Pons (tissue), 1 donor: ENCODE data around the gene CXCL12.

Experiments used
- DNase-seq: peaks from one replicate; pipeline ENCODE4 v3.0.0-alpha.2; 2016; ENCODE audit warnings: low spot score

Gene CXCL12

DNA sequence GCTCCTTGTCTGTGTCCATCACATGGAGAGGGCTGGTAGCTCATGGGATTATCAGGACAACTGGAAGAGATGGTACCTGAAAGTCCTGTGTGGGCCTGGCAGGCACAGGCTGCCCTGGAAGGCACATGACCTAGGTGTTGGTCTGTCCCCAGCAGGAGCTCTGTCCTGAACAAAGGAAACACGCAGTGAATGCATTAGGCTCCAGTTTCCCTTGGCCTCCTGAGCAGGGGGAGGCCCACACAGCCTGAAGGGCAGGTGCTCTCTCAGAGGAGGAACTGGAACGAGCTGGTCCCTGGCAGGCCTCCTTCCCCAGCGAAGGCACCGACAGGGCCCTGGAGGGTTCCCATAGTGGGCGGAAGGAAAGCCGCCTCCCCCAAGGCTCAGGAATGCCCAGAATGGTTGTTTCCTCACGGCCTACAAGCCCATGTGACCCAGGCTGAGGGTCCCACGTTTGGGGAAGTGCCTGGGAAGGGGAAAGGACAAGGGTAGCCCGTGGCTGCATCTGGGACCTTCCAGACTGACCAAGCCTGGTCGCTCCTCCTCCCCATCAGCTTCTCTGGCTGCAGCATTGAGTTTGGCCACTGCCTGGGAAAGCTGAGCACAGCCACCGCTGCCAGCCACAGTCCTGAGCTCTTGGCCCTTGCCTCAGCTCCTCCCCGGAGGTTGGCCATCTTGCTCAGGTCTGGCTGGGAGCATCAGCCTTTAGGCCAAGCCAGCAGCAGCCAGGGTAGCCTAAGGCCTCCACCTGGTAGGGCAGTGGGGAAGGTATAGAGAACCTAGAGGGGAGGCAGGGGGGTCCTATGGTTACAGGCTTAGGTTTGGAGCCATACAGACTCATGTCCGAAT is 21.8 kb downstream of the CXCL12 start:
- DNase-seq, result no peak

DNA sequence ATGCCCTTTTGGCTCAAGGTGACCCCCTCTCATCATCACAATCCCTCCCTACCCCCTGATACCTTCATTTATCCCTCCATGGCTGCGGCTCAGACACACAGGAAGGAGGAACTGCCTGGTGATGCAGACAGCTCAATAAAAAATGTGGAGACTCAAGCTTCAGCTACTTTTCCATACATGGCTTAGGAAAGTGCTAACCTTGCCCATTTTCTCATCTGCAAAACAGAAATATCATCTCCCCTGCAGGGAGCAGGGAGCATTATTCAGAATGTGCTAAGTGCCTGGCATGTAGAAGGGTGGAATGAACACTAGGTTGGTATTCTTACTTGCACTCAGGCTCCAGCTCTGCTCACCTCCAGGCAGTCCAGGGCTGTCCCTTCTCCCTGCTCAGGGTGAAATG is 23.8 kb downstream of the CXCL12 start:
- no peak for DNase-seq

DNA sequence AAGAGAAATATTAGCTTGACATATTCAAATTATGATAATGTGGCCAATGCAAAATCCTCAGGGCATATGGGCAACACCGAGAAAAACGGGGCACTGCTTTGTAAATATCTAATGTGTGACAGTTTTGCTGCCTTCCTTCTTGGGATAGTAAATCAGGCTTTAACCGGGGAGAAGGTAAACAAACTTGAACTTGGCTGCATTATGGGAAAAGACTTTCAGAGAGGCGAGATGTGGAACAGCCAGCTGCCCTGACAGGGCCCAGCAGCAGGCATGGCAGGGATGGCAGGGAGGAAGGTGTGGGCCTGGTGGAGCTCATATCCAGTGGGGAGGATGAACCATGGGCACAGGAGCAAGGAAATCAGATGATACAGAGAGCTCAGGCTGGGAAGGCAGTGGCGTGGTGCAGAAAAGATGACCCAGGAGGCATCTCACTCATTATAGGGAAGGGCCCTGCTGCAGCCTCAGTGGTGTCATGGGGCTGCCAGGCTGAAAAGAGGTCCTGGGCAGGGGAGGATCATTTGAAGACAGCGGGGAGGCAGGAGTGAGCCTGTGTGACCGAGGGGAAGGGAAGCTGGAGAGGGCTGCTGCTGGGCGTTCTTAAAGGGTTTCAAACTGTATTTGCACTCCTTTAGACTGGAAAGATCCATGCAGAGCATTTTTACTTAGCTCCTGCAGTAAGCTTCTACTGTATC is 26.7 kb downstream of the CXCL12 start:
- DNase-seq, result no peak

DNA sequence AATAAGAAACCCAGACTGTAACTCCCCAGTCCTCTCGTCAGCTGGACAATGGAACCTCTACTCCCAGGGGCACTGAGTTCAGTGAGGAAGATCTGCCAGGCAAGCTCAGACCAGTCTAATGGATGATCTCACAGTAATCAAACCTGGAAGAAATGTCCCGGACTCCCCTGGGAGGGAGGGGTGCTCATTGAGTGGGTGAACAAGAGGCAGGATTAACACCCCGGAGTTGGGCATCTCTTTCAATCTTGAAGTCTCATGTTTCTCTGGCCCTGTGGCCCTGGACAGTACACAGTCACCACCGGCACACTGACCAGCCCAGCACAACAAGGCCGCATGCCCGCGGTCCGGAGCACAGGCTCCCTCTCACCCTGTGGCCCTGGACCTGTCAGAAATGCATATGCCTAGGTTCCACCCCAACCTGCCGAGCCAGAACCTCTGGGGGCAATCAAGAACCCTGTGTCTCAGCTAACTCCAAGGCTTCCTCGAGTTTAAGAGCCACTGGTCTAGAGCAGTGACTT is 27.8 kb downstream of the CXCL12 start:
- DNase-seq, result no peak

DNA sequence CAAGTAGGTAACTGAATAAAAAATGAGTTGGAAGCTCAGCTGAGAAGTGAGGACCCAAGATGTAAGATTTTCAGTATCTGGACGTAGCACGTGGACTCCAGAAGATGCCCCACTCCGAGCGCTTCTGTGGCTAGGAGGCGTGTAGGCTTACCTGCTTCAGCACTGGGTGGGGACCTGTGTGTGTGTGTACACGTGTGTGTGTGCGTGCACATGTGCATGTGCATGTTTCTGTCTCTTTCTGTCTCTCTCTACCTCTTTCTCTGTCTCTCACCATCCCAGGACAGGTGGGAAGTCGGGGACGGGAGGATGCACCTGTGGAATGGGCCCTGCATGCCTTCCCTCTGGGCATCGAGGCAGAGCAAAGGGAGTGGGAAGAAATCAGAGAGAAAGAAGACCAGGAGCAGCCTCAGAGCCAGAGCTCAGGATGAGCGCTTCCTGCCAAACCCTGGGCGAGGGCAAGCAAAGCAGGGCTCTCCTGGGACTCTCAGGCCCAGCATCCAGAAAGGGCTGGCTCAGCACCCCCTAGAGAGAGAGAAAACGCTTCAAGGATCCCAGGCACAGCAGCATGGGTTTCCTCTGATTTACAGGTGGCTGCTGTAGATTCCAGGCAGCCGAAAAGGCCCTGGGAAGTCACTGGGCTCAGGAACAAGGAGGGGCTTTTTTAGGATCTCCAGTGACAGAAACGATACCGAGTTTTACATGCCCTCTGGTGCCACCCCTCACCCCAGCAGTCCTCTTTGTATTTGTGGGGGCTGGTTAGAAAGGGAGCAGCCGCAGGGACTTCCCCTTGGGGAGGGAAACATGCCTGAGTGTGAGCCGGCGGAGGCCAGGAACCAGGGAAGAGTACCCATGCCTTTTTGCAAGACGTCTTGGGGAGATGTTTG is 28.5 kb downstream of the CXCL12 start:
- no peak for DNase-seq

DNA sequence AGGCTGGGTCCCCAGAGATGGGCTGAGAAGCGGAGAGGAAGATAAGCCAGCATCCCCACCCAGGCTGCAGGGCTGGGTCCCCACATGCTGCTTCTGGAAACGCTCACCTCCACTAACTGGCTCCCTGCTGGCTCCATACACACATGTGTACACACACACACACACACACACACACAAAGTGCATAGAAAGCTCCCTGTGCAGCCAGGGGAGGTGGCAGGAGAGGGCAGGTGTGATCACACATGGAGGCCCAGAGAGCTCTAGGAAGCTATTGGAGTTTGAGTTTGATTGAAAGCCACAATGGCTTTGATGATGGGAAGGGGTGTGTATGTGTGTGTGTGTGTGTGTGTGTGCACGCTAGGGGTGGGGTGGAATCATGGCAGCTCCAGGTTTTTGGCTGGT is 29.3 kb downstream of the CXCL12 start:
- DNase-seq, result no peak

DNA sequence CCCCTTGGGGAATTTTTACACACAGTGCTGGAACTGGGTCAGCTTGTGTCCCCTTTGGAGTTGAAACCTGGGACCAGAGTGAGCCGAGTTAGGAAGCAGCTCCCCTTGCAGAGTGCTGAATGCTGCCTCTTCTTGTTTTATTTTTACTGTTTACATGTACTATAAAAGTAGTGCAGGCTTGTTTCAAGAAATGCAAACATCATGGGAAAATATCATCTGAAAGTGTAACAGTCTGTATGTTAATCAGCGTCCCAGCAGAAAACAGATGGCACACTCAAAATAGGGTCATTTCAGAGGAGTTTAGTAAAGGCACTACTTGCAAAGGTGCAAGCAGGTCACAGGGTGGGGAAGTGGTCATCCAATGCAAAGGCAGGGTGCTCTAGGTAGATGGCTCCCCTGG is 30.1 kb downstream of the CXCL12 start:
- no peak for DNase-seq

DNA sequence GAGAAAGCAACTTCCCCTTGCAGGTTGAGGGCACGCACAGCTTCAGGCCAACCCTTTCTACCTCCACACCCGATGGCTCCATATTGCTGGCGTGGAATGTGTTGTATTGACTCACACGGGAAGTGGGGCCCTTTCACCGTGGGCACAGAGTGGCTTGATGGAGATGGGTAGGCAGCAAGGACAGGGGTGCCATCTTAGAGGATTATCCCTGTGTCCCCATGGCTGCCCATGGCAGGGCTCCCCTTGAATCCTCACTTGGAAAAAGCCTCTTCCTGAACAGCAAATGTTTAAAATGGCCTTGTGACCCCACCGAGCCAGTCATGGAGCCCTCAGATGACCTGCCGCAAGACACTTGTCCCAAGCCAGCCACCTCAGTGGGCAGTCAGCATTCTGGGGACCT is 31.2 kb downstream of the CXCL12 start:
- no peak for DNase-seq

DNA sequence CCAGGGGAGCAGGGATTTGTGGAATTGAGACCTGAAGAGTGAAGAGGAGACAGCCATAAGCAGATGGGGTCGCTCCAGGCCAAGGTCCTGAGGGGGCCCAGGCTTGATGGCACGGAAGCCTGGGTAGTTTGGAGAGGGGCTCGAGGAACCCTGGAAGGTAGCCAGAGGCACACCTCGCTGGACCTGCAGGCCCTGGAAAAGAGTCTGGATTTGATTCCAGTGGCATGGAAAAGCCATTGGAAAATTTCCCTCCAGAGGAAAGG is 31.8 kb downstream of the CXCL12 start:
- no peak for DNase-seq

DNA sequence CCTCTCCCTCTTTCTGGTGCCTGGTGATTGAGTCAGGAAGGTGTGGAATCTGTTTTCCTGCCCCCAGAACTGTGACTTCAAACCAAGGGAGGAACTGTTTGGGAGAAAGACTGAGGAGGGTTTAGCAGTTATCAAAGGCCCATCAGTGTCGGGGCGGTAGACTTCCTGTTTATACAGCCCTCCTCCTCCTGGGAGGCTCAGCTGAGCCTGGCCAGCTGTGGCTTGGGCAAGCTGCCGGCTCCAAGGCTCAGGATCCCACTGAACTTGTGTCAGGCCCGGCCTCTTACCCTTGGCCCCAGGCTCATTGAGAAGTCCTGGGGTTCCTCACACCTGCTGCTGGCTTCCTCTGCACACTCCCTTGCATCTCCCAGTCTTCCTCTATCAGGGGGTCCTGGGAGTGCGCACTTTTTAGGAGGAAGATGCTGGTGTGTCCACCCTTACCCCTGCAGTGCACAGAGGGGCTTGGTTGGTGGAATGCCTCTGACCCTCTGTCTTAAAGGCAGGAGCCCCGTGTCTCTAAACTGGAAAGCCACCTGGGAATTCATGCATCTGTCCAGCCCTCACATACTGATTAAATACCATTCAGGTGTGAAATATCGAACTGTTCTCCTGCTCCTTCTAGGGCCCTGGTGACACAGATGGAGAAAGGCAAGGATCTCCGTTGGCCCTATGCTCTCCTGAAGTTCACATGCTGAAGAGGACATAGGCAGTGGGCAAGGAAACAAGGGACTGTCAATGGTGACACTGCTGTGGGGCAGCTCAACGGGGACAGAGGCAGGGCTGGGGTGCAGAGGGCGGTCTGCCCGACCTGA is 32.4 kb downstream of the CXCL12 start:
- peak; percentile 3 for DNase-seq

DNA sequence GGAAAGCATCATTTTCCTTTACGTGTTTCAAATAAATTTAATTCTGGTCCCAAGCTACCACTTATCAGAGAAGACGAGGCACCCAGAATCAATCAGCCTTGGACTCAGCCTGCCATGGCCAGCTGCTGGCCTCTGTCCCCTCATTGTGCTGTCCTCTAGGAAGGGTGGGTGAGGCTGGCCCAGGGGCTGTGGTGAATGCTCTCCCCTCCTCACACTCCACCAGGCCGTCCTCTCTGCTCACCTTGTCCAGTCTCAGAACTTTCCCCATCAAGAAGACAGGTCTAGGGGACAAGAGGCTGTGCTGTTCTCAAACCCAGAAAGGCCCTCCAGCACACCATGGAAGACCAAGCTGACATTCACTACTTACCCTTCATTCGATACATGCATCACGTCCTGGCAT is 36.4 kb downstream of the CXCL12 start:
- no peak for DNase-seq

DNA sequence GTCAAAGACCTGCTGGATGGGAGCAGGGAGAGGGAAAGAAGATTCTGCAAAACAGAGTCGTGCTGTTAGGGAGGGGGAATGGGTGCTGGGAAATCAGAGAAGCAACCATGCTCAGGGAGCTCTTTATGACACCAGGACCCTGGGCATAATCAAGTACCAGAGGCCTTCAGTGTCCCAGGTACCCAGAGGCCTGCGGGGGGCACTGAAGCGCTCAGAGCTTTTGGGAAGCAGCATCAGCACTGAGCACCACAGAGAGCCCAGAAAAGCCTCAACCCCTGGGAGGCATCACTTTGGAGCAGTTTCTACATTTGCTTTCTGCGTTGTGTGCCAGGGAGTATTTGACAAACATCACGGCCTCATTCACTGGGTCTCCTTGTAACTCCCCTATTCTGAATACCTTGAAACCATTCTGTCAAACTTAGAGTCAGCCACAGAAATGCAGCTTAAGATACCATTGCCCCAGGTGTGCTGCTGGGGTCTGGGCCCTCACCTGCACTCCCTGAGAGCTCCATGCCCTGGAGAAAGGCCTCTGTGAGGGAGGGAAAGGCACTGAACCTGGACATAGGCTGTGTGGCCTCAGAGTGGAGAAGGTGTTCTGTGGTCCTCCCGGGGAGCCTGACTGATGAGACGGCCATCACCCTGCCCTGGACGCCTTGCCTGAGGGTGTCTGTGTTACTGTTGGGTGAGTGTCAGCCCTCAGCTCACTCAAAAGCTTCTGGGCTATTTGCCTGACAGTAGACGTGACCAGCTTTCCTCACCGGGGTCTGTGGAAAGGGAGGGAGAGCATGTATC is 37.1 kb downstream of the CXCL12 start:
- no peak for DNase-seq

DNA sequence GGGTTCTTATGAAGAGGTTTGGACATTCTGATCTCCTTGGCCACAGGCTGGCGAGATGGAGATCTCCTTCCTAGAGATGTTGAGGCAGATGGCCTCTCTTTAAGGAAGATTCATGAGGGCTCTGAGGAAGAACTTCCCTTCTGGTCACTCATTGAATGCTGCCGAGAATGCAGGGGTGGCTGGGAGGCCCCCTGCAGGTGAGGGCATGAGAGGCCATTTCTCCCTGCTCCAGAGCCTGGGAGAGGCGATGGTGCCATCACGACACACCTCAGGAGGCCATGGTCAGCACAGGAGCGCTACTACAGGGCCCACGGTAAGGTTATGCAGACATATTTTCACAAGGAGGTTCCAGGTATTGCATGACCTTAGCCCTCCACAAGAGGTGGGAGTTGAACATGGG is 40.2 kb downstream of the CXCL12 start:
- no peak for DNase-seq

DNA sequence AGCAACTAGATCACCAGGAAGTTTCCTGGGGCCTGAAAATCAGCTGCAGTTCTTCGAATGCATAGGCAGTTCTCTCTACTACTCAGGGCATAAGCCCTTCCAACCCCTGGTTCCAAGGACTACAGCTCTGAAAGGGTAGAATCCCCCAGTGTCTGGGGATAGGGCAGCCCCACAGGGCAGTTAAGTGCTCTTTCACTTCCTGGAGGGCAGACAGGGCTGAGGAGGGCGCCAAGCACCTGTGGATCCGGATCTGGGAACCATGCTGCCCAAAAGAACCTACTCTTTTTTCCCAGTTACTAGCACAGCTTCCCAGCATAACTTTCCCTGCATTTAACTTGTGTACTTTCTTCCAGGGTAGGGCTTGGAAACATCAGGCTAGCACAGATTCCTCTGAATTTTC is 41.1 kb downstream of the CXCL12 start:
- no peak for DNase-seq

DNA sequence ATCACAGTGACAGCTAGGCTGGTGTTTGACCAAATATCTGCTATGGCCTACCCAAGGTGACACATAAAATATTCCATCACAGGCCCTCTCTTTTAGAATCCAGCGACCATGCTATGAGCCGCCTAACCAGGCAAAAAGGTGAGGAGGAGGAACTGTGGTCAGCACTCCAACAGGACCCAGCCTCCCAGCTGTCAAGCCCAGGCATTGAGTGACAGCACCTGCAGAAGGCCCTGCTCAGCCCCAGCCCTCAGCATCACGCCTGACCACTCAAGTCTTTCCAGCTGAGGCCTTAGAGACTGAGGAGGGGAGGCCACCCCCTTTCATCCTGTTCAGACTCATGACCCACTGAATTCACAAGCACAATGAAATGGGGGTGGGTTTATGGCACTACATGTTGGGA is 43.0 kb downstream of the CXCL12 start:
- DNase-seq, result no peak

DNA sequence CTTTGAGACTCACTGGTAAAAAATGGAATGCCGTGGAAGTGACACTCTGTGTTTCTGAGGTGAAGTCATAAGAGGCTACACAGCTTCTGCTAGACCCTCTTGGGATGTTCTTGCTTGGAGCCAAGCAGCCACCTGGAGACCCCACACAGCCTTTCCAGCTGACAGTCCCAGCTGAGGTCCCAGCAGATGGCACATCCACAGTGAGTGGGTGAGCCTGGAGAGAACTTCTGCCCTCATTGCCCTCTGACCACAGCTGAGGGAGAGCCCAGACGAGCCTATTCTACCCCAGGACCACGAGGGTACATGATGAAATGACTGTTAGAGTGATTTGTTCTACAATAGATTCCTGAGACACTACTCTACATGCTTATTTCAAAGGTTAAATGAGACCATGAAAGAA is 44.3 kb downstream of the CXCL12 start:
- no peak for DNase-seq

DNA sequence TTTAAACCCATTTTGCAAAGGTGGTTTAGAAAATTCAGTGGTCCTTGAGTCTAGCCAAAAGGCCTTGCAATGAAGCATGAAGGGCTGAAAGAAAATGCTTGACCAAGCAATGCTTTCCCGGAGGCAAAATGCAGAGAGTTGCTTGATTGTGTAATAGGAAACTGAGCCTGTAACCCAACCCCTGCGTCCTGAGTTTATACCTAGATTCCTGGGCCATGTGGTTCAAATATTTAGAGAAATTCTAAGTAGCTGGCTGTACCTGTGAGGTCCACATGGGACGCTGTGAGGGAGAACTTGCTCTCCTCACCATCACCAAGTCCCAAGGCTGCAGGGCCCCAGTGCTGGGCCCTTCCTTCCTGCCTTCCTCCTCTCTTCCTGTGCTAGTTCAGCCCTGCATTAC is 45.7 kb downstream of the CXCL12 start:
- no peak for DNase-seq

DNA sequence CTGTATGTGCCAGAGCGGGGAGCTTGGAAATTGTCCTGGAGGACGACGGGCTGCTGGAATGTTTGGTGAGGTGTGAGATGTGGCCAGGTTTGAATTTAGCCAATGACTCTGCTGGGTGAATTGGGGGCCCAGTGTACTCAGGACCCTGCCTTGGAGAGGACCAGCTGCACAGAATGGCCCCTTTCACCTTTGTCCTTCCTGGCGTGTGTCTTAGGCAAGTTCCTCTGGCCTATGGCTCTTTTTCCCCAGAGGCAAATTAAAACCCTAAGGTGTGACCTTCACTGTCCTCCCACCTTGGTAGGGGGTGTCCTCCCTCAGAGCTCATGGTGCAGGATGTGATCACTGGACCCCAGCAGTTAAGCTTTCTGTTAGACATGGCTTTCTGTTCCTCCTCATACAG is 47.8 kb downstream of the CXCL12 start:
- no peak for DNase-seq

DNA sequence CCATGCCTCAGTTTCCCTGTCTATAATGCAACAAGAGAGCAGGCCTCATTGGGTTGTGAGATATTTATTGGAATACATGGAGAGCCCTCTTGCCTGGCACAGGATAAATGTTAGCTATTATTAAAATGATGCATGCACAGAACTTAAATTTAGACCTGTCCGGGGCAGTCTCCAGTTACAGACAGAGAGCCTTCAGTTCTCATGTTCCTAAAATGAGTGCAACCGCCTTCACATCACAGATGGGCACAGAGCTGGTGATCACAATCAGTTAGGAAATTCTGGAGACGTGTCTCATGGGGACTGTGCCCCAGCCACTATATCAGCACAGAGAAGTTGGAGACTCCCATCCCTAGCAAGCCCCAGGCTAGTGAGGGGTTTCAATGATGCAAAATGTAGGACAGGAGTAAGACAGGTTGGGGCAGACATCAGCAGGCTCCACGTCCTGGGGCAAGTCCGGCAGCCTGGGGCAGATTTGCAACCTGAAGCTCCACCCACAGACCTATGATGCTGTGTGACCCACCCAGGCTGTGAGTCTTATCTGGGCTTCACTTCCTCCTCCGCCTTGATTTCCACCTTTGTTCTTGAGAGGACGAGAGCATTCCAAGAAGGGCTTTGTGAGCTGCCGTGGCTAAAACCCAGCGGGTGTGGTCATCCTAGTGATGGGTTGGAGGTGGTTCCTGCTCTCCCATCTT is 49.4 kb downstream of the CXCL12 start:
- no peak for DNase-seq

DNA sequence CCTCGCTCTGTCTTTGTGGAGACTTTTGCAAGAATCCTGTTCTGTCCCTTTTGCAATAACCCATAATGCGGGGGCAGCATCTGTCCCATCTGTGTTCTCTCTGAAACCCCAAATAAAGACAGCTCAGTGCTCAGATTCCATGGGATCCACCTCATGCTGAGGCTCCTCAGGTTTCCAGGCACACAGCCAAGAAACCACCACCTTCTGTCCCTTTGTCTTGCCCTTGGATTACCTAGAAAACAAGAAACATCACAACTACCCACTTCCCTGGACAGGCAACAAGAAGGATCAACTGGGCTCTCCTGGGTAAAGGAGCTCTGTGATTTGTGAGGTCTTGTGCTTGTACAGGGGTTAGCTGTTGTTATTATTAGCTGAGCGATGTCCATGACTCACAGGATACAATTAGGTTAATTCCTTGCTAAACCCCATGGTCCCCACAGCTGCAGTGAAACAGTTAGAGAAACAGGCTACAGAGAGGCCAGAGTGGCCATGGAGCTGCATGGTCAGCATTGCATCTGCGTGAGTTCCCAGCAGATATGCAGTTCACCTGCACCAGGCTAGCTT is 50.2 kb downstream of the CXCL12 start:
- DNase-seq, result no peak
